Peyer's patch (tissue), 4 donors: ENCODE measurements around the gene LARP1B.

Experiments used
- POLR2A ChIP-seq, 2 donors: fragments of 450-650 bp; IDR thresholded peaks; one replicate each; pipeline ENCODE4 v1.5.1; 2017; ENCODE audit warnings: antibody characterized with exemption in 2 of 2, mild to moderate bottlenecking in 2 of 2, moderate library complexity in 2 of 2
- TF ChIP-seq, protein P1 (sequence below), 6 experiments: fragments of 450-650 bp in 4 of 6; fragments of 200-600 bp in 2 of 6; sonication (generic) in 1 of 6; IDR thresholded peaks; one replicate each; pipeline ENCODE4 v1.5.1; 2017 to 2019; ENCODE audit warnings: antibody characterized with exemption in 6 of 6, mild to moderate bottlenecking in 3 of 6, moderate library complexity in 1 of 6

DNA sequence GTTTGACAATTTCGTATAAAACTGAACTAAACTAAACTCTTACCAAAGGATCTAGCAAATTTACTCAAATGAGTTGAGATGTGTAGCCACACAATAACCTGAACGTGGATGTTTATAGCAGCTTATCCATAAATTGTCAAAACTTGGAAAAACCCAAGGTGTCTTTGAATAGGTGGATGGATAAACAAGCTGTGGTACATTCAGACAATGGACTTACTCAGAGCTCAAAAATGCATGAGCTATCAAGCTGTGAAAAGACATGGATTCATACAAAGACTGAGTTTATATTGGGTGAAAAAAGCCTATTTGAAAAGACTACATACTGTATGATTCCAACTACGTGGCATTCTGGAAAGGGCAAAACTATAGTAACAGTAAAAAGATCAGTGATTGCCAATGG, 69.5 kb downstream of the LARP1B start:
- TF ChIP-seq, protein P1, sequence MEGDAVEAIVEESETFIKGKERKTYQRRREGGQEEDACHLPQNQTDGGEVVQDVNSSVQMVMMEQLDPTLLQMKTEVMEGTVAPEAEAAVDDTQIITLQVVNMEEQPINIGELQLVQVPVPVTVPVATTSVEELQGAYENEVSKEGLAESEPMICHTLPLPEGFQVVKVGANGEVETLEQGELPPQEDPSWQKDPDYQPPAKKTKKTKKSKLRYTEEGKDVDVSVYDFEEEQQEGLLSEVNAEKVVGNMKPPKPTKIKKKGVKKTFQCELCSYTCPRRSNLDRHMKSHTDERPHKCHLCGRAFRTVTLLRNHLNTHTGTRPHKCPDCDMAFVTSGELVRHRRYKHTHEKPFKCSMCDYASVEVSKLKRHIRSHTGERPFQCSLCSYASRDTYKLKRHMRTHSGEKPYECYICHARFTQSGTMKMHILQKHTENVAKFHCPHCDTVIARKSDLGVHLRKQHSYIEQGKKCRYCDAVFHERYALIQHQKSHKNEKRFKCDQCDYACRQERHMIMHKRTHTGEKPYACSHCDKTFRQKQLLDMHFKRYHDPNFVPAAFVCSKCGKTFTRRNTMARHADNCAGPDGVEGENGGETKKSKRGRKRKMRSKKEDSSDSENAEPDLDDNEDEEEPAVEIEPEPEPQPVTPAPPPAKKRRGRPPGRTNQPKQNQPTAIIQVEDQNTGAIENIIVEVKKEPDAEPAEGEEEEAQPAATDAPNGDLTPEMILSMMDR (IDR thresholded peaks at IDR 0.05) = no peak
- no peak for TF ChIP-seq POLR2A (IDR thresholded peaks at IDR 0.05)
